Suppressor macrophage (primary cell): Measurements from ENCODE around the gene PPEF2.
"Not testable (repeated sequence)": the region's sequence is repeated elsewhere in the genome, so short reads cannot be mapped to it uniquely, and the experiment has no call there.

Experiments
- DNase-seq, 4 experiments: peaks; one replicate each; pipeline ENCODE4 v3.0.0-alpha.2; 2020 to 2022
- total RNA-seq, 17 experiments: gene quantifications; one replicate each; lab custom pipeline; 2026; ENCODE audit warnings: mixed read lengths in 6 of 17, inconsistent platforms in 3 of 17; lab: John Stamatoyannopoulos, UW

The PPEF2 gene, protein sequence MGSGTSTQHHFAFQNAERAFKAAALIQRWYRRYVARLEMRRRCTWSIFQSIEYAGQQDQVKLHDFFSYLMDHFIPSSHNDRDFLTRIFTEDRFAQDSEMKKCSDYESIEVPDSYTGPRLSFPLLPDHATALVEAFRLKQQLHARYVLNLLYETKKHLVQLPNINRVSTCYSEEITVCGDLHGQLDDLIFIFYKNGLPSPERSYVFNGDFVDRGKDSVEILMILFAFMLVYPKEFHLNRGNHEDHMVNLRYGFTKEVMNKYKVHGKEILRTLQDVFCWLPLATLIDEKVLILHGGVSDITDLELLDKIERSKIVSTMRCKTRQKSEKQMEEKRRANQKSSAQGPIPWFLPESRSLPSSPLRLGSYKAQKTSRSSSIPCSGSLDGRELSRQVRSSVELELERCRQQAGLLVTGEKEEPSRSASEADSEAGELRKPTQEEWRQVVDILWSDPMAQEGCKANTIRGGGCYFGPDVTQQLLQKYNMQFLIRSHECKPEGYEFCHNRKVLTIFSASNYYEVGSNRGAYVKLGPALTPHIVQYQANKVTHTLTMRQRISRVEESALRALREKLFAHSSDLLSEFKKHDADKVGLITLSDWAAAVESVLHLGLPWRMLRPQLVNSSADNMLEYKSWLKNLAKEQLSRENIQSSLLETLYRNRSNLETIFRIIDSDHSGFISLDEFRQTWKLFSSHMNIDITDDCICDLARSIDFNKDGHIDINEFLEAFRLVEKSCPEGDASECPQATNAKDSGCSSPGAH
- 0 to 2.2 (median 0) reads per million in 17 experiments for total RNA-seq

DNA sequence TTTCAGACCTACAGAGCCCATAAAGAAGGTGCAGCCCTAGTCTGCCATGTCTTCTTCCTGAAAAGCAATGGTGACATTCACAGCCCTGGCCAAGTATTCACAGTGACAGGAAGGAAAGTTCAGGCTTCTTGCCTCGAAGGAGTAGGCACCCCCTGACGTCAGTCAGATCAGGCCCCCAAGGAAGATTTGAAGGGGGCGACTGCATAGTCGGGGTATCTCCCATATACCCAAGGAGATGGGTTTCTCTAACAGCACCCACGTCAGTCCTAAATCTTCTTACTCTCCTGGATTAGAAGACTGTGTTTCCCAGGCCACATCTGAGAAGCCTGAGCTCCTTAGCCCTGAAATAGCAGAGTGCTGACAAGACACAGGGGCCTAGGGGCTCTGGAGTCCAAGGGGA lies at the start of gene PPEF2:
PPEF2 (minus strand) TSS at position 101 of the 400 bp plus-strand sequence. CDS start 6,127 bp downstream, outside the sequence.
- DNase-seq: peak in 2 of 4 experiments; percentile 4 to 20

GRCh38 chr4:75950213-75950815 lies 48.1 kb upstream of the PPEF2 start:
- no peak for DNase-seq

DNA sequence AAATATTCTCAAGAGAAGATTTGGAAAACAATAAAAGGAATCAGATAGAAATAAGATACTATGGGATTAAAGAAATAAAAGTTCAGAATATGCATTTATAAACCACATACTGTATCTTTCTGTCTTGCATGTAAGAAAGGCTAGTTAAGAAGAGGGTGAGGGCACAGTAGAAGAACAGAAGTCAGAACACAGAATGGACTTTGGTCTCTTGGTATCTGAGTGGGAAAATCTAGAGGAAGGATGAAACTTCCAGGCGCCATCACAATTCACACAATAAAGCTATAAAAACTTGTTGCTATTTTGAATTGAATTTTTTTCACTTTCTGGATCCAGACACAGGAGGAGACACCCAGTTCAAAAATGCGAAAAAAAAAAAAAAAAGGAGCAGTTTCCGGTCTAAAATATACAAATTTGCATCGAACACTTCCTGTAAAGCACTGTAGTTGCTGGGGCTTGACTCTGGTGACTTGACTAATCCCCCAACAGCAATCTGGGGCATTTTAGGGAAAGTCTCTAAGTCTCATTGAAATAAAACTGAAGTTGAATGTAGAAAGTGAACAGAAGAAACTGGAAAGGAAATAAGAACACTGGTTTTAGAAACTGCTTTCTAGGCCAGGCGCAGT lies 46.7 kb upstream of the PPEF2 start:
- DNase-seq: no peak

DNA sequence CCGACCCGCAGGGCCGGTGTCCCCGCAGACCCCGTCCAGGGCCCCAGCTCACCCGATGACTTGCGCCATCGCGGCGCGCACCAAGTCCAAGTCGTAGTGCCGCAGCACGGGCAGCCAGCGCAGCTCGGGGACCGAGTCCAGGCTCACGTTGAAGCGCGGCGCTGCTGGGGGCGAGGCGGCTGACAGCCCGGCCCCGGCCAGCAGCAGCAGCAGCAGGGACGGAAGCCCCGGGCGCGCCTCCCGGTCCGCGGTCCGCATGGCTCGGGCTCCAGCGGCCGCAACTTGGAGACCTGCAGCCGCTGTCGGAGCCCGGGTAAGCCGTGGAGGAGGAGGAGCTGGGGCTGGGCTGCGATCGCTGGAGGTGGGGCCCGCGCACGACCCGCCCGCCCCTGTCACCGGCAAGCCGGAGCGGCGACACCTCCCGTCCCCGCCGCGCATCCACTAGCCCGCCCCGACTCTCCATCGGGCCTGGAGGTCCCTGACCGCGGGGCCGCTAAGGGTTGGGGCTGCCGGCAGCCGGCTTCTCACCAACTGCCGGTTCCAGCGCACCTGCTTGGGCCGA lies 38.5 kb upstream of the PPEF2 start, which contains the start of gene NAAA:
NAAA (minus strand) TSS at position 322 of the 562 bp plus-strand sequence; CDS start at position 258, 64 bp downstream.
- peak; percentile 57 to 94 (median 78) for DNase-seq

- peak; percentile 77 to 90 (median 84) for DNase-seq
These were observed 37.8 kb upstream of the PPEF2 start for GRCh38 chr4:75939890-75940691.

GRCh38 chr4:75935628-75936027 lies 33.4 kb upstream of the PPEF2 start:
- no peak for DNase-seq

- DNase-seq: no peak
These were observed 27.9 kb upstream of the PPEF2 start for GRCh38 chr4:75930152-75930551.

- DNase-seq: not testable (repeated sequence)
These were observed 22.7 kb upstream of the PPEF2 start for GRCh38 chr4:75924916-75925315.

GRCh38 chr4:75924309-75924827 lies 22.1 kb upstream of the PPEF2 start:
- DNase-seq: no peak

DNA sequence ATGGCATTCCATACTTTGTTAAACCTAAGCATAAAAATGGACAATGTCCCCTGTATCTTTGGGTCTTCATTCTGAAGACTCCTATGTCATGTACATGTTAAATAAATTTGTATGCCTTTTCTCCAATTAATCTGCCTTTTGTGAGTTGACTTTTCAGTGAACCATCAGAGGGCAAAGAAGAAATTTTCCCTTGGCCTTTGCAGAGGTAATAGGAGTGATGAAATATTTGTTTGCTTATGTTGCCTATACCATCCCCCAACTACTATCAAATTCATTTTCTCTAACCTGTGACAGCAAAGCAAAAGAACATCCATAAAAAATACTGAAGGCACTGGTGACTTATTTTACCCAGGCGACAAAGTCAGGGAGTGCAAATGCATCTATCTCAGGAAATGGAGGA lies 20.3 kb upstream of the PPEF2 start:
- no peak for DNase-seq

DNA sequence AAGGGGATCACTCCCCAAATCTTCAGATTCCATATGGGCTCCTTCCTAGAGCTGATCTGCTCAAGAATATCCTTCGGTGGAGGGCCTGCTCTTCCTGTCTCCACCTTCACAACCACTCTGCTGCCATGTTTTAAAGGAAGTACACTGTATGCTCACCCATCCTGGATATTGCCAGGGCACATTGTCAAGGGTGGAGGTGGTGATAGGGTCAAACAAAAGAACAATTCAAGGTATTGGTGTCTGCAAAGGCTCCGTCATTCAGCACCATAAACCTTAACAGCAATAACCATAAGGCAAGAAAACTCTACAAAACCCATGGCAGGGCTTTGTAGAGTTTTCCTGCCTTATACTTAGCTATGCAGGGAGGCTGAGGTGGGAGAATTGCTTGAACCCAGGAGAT lies 19.7 kb upstream of the PPEF2 start:
- no peak for DNase-seq

DNA sequence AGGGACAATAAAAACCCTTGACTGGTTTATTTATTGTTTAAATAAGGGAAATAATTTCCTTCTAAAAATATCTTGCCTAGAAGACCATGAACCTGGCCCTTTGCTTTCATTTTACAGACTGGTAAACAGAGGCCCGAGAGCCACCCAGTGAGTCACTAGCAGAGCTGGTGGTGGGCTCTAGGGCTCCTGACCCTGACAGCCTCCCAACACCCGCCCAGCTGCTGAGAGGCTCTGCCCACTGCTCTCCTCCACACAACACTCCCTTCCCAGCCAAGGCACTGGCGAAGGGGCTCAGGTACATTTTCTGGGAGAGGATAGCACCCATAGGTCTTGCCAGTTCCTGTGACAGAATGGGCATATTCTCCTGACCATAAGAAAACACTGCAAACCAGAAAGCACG lies 18.1 kb upstream of the PPEF2 start:
- no peak for DNase-seq

DNA sequence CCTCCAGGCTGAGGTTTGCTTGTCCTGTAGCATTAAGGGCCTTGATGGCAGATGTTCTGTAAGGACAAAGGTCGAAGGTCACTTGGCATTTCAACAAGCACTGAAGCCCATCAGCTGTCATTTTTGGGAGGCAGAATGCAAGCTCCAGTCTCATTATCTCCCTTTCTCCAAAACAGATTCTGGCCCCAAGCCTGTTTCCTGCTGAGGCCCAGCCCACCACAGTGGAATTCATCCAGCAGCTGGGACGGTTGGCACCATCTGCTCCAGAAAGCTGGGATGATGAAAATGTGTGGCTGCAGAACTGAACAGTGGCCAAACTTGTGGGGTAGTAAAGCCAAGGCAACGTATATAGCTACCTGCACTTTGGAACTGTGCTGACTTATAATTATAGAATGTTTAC lies 17.7 kb upstream of the PPEF2 start:
- no peak for DNase-seq

GRCh38 chr4:75916091-75916661 lies 13.9 kb upstream of the PPEF2 start:
- peak; percentile 11 to 52 (median 37) for DNase-seq

- no peak for DNase-seq
These were observed 10.7 kb upstream of the PPEF2 start for GRCh38 chr4:75912968-75913367.

- not testable (repeated sequence) for DNase-seq
These were observed 8.6 kb upstream of the PPEF2 start for GRCh38 chr4:75910831-75911230.

DNA sequence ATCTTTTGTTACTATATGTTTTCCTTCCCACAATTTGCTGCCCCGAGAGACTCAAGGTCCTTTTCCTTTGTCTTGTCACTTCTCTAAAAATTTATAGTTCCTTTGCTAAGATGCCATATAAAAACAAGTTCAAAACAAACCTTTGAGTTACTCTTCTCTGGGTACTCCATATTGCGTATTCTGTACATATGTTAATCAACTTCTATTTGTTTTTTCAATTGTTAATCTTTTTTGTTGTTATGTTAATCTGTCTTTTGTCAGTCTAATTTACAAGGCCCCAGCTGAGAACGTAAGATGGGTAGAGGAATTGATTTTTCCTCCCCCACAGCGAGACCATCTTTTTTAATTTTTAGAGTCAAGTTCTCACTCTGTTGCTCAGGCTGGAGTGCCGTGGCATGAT lies 7.2 kb upstream of the PPEF2 start:
- no peak for DNase-seq

GRCh38 chr4:75908555-75908954 lies 6.3 kb upstream of the PPEF2 start:
- peak; percentile 19 to 47 (median 35) for DNase-seq

DNA sequence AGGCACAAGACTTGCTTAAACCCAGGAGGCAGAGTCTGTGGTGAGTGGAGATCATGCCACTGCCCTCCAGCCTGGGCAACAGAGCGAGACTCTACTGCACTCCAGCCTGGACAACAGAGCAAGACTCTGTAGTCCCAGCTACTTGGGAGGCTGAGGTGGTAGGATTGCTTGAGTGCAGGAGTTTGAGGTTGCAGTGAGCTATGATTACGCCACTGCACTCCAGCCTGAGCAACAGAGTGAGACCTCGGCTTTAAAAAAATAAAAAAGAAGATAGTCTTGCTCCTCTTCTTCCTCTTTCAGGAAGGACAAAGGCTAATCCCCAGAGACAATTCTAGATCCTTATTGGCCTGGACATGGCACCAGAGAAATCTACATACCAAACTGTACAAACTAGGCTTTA lies 5.7 kb upstream of the PPEF2 start:
- peak; percentile 24 to 76 (median 68) for DNase-seq

GRCh38 chr4:75904076-75904475 lies 1.8 kb upstream of the PPEF2 start:
- no peak for DNase-seq

GRCh38 chr4:75898536-75898935 lies 3.7 kb downstream of the PPEF2 start:
- no peak for DNase-seq
